ENCODE measurements around the gene SNCAIP.

SNCAIP gene

DNA sequence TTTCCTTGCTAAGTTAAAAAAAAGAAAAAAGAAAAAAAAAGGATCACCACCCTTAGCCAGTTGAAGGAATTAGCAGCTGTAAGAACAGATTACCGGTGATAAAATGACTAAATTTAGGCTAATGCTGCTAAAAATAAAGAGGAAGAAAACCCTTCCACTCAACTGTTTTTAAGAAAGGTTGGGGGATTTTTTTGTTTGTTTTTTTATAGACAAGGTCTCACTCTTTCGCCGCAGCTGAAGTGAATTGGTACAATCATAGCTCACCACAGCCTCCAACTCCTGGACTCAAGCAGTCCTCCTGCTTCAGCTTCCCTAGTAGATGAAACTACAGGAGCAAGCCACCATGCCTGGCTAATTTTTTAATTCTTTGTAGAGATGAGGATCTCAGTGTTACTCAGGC lies 101.7 kb downstream of the SNCAIP start:
- DNase-seq (ENCODE audit: low spot score in 2 of 2) (no peak), ATAC-seq (no peak)
- H3K9me3 Mint-ChIP-seq = peaks cover 4% of the 10 kb centered on the region
- no peaks in the 10 kb centered on the region for H3K36me3 Mint-ChIP-seq
- no peaks in the 10 kb centered on the region for H3K4me1 Mint-ChIP-seq
- H3K4me3 Mint-ChIP-seq = no peak overlapping the region
- H3K27ac Mint-ChIP-seq = no peak overlapping the region

DNA sequence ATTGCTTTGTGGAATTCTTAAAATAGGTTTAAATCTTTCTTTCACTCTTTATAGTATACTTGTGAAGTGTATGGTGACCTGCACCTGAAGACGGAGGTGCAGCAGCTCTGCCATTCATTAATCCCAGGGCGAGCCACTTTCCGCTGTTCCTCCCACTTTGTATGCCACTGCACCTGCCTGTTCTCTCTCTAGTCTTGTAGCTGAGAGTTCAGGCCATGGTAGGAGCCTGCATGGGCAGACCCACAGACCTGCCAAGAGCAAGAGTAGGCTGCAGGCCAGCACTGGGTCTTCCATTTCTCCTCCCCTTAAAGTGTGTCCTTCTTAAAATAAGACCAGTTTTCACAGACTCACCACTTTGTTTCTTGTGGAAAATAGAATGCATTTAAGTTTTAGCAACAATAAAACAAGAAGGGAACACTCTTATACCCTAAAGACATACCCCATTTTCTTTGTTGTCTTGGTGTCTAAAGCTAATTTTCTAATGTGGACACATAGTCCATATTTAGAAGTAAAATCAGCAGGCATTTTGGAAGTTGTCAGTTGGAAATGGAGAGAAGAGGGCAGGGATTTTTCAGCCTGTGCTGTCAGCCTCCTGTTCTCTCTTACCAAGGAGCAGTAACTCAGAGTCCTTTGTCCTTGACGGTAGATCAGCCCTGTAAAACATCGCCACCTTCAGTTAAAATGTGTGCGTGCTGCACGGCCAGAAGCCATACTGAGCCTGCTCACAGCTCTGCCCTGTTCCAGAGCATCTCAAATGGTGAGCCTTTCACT lies 103.2 kb downstream of the SNCAIP start:
- no peak for DNase-seq (ENCODE audit: low spot score in 2 of 2)
- H3K4me3 Mint-ChIP-seq = no peak overlapping the region
- no peak overlapping the region for H3K27ac Mint-ChIP-seq
- H3K36me3 Mint-ChIP-seq = no peaks in the 10 kb centered on the region
- no peak for ATAC-seq
- H3K9me3 Mint-ChIP-seq = peaks cover 4% of the 10 kb centered on the region
- no peaks in the 10 kb centered on the region for H3K4me1 Mint-ChIP-seq

DNA sequence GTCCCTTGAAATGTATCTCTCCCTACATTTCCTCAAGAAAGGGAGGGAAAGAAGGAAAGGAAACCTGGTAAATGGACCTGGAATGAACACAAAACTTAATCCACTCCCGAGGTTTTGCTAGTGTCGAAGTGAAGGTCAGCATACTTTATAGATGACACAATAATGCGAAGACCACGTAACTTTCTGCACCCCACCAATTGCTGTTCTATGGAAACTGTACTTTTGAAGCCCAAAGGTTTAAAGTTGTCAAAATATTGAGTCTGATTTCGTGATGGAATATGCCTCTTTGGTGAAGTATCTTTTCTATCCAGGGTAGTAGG lies 103.7 kb downstream of the SNCAIP start:
- no peaks in the 10 kb centered on the region for H3K4me1 Mint-ChIP-seq
- no peak overlapping the region for H3K27ac Mint-ChIP-seq
- H3K9me3 Mint-ChIP-seq = peaks cover 4% of the 10 kb centered on the region
- no peak overlapping the region for H3K4me3 Mint-ChIP-seq
- ATAC-seq (no peak), DNase-seq (ENCODE audit: low spot score in 2 of 2) (no peak)
- no peaks in the 10 kb centered on the region for H3K36me3 Mint-ChIP-seq

DNA sequence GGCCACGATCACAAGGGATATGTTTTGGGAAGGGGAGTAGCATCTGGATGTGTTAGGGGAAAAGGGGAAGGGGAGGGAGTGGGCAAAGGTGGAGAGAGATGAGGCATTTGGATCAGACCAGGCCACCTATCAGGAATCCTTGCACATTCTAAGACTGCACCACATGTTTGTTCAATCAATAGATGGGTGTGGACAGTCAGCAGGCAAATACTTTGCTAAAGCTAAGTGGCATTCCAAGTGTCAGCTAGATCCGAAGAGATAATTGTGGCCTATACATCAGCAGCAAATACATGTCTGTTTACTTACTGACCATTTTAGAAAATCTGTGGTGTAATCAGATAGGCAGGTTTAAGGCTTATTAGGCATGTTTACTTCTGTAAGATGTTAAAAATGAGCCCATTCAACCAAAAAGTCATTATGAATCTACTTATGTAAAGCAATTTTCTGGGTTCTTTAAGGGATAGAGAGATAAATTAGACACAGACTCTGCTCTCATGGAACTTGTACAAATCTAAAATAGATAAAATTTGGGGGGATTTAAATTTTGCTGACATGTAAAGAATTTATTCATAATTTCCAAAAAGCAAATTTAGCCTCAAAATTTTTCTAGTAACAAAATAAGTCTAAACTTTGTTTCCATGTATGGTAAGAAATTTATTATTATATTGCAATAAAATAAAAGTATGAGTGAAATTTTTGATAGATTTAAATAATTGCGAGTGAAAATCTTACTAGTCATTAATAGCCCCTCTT lies 107.3 kb downstream of the SNCAIP start:
- no peak for ATAC-seq
- no peak overlapping the region for H3K27ac Mint-ChIP-seq
- no peaks in the 10 kb centered on the region for H3K36me3 Mint-ChIP-seq
- no peaks in the 10 kb centered on the region for H3K9me3 Mint-ChIP-seq
- no peak for DNase-seq (ENCODE audit: low spot score in 2 of 2)
- no peaks in the 10 kb centered on the region for H3K4me1 Mint-ChIP-seq
- no peak overlapping the region for H3K4me3 Mint-ChIP-seq

DNA sequence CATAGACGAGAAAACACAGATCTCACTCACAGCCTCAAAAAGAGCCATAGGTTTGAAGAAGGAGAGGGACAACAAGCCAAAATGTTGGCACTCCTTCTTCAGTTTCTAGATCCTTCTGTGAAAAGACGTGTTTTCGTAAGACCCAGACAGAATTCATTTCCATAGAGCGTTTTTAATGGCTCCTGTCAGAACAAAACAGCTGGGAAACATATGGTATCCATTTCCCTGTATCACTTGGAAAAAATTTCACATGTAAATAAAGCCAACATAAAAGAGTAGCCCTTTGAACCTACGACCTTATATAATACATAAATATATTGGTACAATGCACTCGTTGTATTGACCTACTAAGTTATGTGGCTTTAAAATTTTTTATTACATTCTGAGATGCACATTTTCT lies 108.1 kb downstream of the SNCAIP start:
- DNase-seq (ENCODE audit: low spot score in 2 of 2) (no peak), ATAC-seq (no peak)
- no peak overlapping the region for H3K4me3 Mint-ChIP-seq
- no peaks in the 10 kb centered on the region for H3K9me3 Mint-ChIP-seq
- no peak overlapping the region for H3K27ac Mint-ChIP-seq
- no peaks in the 10 kb centered on the region for H3K4me1 Mint-ChIP-seq
- H3K36me3 Mint-ChIP-seq = no peaks in the 10 kb centered on the region

DNA sequence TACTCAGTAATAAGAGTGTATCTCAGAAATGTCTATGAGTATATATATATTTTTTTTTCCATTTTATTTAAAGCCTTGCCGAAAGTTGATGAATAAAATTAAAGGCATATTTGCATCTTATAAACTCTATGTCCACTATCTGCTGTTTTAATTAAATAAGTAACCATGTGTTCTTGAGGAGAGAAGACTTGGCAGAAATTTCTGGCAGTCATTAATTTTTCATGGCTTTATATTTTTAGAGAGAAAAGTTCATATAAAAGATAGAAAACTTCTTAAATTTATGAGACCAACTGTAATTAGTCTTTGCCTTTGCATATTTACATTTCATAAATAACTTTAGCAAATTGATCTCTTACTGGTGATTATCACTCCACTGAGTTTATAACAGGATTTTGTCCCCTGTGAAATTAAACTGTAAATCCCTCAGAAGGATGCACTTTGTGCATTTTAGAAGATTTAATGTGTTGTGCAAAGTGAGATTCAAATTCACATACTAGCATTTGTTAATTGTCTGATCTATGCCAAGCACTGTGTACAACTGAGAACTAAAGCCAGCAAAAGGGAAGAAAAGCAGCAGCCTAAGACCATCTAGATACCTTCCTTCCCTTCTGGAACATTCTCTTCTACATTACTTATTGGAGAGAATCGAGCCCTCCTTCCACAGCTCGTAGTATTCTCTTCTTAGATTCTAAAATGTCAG lies 108.7 kb downstream of the SNCAIP start:
- no peak for DNase-seq (ENCODE audit: low spot score in 2 of 2)
- no peak for ATAC-seq
- Mint-ChIP-seq H3K4me1 (no peaks in the 10 kb centered on the region), H3K4me3 (no peak overlapping the region), H3K27ac (no peak overlapping the region), H3K9me3 (no peaks in the 10 kb centered on the region), H3K36me3 (no peaks in the 10 kb centered on the region)

DNA sequence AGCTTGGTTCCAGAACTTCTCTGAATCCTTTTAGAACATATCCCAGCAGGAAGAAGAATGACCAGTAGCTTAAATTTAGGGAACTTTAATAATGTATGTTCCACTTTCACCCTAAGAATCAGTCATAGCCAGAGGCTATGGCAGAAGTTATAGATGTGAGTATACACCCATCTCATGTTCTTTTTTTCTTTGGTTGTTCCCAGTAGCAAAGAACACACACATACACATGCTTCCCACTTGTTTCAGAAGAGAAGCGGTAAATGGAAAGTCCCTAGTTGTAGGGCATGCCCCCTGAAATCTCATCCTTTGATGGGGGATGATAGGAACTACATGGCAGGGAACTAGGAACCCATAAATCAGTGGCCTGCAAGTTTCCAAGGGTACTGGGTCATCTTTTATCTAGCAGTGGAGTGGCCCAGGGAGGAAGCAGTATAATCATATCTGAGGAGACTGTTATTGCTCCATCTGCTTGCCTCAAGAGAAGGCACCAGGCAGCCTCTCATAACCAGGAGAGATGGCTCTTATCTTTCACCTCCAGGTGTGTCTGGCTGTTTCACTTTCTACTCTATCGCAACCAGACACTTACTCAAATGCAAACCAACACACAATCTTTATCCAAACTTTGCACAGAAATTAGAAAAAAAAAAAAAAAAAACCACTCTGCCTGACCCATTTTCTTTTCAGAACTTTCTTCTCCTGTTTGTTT lies 109.5 kb downstream of the SNCAIP start:
- DNase-seq (ENCODE audit: low spot score in 2 of 2) (no peak), ATAC-seq (no peak)
- Mint-ChIP-seq H3K36me3 (no peaks in the 10 kb centered on the region), H3K4me3 (no peak overlapping the region), H3K4me1 (no peaks in the 10 kb centered on the region), H3K9me3 (no peaks in the 10 kb centered on the region), H3K27ac (no peak overlapping the region)

DNA sequence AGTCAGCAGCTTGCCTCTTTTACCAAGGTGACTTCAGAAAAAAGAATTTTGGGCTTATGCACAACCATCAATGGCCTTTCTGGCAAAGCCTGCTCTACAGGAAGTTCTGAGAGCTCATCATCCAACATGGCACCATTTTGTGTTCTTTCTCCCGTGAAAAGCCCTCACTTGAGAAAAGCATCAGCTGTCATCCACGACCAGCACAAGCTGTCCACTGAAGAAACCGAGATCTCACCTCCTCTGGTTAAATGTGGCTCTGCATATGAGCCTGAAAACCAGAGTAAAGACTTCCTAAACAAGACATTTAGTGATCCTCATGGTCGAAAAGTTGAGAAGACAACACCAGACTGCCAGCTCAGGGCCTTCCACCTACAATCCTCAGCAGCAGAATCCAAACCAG lies 111.2 kb downstream of the SNCAIP start:
- DNase-seq (ENCODE audit: low spot score in 2 of 2) (no peak), ATAC-seq (no peak)
- H3K4me3 Mint-ChIP-seq = no peak overlapping the region
- no peaks in the 10 kb centered on the region for H3K9me3 Mint-ChIP-seq
- no peaks in the 10 kb centered on the region for H3K4me1 Mint-ChIP-seq
- no peaks in the 10 kb centered on the region for H3K36me3 Mint-ChIP-seq
- no peak overlapping the region for H3K27ac Mint-ChIP-seq

DNA sequence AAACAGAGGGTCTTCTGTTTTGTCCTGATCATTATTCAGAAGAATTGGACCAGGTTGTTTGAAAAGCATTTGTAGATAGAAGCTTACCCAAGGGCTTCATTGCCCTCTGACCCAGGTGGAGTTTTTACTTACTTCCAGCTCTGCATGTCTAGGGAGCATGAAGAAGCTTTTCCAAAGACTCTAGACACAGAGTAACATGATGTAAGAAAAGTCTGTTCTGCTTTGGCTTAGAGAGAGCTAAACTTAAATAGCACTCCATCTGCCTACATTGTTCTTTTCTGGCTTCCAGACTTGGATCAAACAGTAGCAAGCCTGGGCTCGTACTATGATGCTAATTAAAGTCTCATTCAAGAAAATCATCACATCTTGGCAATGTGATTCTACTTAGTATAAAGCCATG lies 112.1 kb downstream of the SNCAIP start:
- Mint-ChIP-seq H3K36me3 (no peaks in the 10 kb centered on the region), H3K4me1 (no peaks in the 10 kb centered on the region), H3K4me3 (no peak overlapping the region), H3K9me3 (peaks cover 4% of the 10 kb centered on the region), H3K27ac (no peak overlapping the region)
- DNase-seq (ENCODE audit: low spot score in 2 of 2) = no peak
- ATAC-seq = no peak

DNA sequence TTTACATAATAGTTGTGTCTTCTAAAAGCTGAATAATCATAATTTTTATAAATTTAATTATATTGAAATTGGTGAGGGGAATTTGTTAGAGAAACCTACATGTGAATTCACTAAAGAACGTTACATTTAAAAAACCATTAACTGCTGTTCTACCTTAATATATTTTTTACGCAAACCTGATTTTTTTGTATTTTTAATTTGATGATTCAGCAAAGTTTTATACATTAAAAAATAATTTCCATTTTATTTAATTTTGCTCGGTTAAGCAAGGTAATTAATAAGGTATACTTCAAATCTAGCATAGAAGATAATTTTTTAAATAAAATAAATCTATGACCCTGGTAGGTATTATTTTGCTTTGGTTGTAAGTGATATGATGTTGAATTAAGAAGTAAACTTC lies 114.3 kb downstream of the SNCAIP start:
- Mint-ChIP-seq H3K4me1 (no peaks in the 10 kb centered on the region), H3K9me3 (peaks cover 4% of the 10 kb centered on the region), H3K4me3 (no peak overlapping the region), H3K36me3 (no peaks in the 10 kb centered on the region), H3K27ac (no peak overlapping the region)
- ATAC-seq = no peak
- no peak for DNase-seq (ENCODE audit: low spot score in 2 of 2)

DNA sequence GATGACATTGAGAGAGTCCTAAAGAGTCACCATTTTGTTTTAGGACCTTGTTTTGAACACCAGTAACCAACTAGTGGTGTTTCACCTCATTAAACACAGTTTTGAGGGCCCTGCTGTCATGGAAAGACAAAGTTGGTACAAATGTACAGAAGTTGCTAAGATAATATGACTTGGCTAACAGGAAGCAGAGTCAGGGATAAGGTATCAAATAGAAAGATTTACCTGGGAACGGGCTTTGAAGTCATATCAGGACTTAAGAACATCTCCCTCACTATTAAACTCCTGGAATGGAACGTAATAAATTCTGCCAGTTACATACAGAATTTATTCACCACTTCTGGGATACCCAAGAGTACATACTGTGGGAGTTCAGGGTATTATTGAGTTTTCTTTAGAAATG lies 115.6 kb downstream of the SNCAIP start:
- DNase-seq (ENCODE audit: low spot score in 2 of 2) = no peak
- no peaks in the 10 kb centered on the region for H3K36me3 Mint-ChIP-seq
- peaks cover 4% of the 10 kb centered on the region for H3K9me3 Mint-ChIP-seq
- ATAC-seq = no peak
- H3K4me3 Mint-ChIP-seq = no peak overlapping the region
- H3K27ac Mint-ChIP-seq = no peak overlapping the region
- H3K4me1 Mint-ChIP-seq = no peaks in the 10 kb centered on the region

DNA sequence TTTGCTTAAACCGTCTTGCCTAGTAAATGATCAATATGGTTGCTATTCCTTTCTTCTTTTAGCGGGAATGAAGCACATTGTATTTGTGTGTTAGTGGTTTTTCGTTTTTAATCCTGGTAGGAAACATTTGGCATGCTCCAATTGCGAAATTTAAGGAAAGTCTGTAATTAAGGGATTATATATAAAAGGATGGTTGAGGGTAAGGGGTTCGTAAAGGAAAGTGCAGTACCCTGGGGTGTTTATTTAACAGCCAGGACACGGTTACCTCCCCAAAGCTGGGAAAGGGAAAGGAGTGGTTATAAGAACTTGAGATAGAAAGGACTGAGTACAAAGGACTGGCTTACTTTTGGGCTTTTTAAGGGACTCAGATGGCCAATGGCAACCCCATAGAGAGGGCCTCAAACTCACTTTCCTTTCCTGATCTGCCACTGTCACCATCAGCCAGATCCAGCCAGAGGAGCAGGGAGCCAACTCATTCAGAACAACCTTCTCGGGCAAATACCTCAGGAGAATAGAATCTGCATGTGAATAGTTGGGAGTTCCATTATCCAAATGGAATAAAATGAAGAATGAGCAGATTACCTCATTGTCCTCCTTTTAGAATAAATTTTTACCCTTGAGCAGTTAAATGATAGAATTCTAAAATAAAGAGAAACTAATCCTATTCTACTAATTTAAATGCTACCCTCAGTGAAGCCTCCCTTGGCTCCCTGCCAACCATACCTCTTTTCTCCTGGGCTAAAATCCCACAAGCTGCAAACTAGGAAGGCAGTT lies 117.7 kb downstream of the SNCAIP start:
- no peaks in the 10 kb centered on the region for H3K4me1 Mint-ChIP-seq
- DNase-seq (ENCODE audit: low spot score in 2 of 2) (no peak), ATAC-seq (no peak)
- peaks cover 4% of the 10 kb centered on the region for H3K9me3 Mint-ChIP-seq
- no peak overlapping the region for H3K4me3 Mint-ChIP-seq
- no peaks in the 10 kb centered on the region for H3K36me3 Mint-ChIP-seq
- no peak overlapping the region for H3K27ac Mint-ChIP-seq

DNA sequence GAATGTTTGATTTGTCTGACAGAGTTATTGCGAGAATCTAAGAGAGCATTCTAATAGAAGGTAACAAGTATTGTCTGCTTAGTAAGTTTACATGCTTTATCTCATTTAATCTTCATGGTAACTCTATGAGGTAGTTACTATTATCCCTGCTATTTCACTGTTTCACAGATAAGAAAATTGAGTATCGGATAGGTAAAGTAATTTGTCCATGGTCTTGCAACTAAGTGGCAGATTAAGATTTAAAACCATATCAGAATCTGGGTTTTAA lies 118.2 kb downstream of the SNCAIP start:
- Mint-ChIP-seq H3K4me1 (no peaks in the 10 kb centered on the region), H3K4me3 (no peak overlapping the region), H3K36me3 (no peaks in the 10 kb centered on the region), H3K9me3 (peaks cover 4% of the 10 kb centered on the region), H3K27ac (no peak overlapping the region)
- DNase-seq (ENCODE audit: low spot score in 2 of 2) (no peak), ATAC-seq (no peak)

DNA sequence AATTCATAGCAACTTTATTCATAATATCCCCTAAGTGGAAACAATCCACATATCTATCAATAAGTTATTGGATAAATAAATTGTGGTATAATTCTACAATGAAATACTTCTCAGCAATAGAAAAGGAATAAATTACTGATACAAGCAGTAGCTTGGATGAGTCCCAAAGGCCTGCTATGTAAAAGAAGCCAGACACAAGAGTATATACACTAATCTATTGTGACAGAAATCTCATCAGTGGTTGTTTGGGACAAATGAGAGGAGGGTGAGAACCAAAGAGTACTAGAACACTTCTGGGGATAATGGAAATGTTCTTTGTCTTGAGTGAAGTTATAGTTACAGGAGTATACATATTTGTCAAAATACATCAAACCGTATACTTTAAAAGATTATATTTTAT lies 119.3 kb downstream of the SNCAIP start:
- no peaks in the 10 kb centered on the region for H3K4me1 Mint-ChIP-seq
- no peak overlapping the region for H3K27ac Mint-ChIP-seq
- H3K9me3 Mint-ChIP-seq = peaks cover 4% of the 10 kb centered on the region
- ATAC-seq (no peak), DNase-seq (ENCODE audit: low spot score in 2 of 2) (no peak)
- no peaks in the 10 kb centered on the region for H3K36me3 Mint-ChIP-seq
- no peak overlapping the region for H3K4me3 Mint-ChIP-seq
